ENCODE data around the gene INAFM2. TPM values are rescaled to one million over a fixed set of nuclear protein-coding genes. Genes with fewer than 3 reads are reported as not detected.

The INAFM2 gene
- total RNA-seq, 2 donors from 2014 or later: 10.8 to 11.0 TPM

DNA sequence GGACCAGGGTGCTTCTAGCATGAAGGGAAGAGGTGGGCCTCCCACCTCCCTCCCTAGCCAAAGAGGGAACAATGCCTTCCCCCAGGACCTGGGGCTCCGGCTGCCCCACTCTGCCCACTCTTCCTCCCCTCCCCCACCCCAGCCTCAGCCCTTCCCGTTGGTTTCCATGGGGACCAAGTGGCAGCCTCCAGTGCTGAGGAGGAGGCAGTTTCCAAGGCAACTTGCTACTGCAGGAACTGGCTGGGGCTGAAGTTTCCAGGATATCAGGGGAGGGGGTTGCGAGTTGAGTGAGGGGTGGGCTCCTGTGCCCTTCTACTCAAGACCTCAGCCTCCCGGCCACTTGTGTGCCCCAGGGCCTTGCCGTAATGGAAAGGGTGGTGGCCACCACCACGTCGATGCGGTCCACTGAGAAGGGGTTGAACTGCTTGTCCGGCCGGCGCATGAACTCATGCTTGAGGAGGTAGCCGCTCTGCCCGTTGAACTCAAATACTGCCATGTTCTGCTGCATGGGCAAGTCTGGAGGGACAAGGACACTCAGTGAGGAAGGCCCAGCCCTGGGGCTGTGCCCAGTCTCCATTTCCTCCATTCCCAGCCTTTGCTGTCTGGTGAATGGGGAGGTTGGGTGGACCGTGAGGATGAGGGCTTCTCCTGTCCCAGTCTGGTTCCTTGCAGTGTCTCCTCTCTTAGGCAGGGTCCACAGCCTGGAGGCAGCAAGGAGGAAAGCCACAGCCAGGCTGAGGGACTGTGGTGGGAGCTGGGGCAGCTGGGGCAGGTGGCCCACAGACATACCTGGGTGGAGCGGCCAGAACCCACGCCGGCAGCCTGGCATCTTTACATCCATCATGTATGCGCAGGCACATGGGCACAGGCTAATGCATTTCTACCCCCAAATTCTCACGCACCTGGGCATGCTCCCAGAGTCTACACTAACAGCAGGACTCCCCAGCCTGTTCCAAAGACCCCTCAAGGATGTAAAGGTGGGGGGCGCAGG is 29.3 kb upstream of the INAFM2 start:
- H3K9me3 Mint-ChIP-seq: no peaks in the 10 kb centered on the region
- peaks cover 20% of the 10 kb centered on the region for H3K36me3 Mint-ChIP-seq (ENCODE audit: low read depth)
- H3K4me3 Mint-ChIP-seq: no peak overlapping the region
- no peaks in the 10 kb centered on the region for H3K4me1 Mint-ChIP-seq
- no peak overlapping the region for H3K27ac Mint-ChIP-seq
- ATAC-seq (replicated peaks): no peak
- H3K27me3 Mint-ChIP-seq: no peaks in the 10 kb centered on the region

GRCh38 chr15:40295297-40295696 is 28.2 kb upstream of the INAFM2 start:
- no peak for ATAC-seq (replicated peaks)
- H3K27me3 Mint-ChIP-seq: no peaks in the 10 kb centered on the region
- no peaks in the 10 kb centered on the region for H3K9me3 Mint-ChIP-seq
- peaks cover 20% of the 10 kb centered on the region for H3K36me3 Mint-ChIP-seq (ENCODE audit: low read depth)
- H3K27ac Mint-ChIP-seq: no peak overlapping the region
- no peaks in the 10 kb centered on the region for H3K4me1 Mint-ChIP-seq
- no peak overlapping the region for H3K4me3 Mint-ChIP-seq

GRCh38 chr15:40295877-40296560 is 27.5 kb upstream of the INAFM2 start:
- H3K27me3 Mint-ChIP-seq: no peaks in the 10 kb centered on the region
- H3K9me3 Mint-ChIP-seq: no peaks in the 10 kb centered on the region
- no peak for ATAC-seq (replicated peaks)
- no peaks in the 10 kb centered on the region for H3K4me1 Mint-ChIP-seq
- H3K27ac Mint-ChIP-seq: peak overlapping the region; percentile 13
- H3K4me3 Mint-ChIP-seq: no peak overlapping the region
- peaks cover 24% of the 10 kb centered on the region for H3K36me3 Mint-ChIP-seq (ENCODE audit: low read depth)

GRCh38 chr15:40296561-40297230 is 26.8 kb upstream of the INAFM2 start:
- Mint-ChIP-seq H3K27me3 (no peaks in the 10 kb centered on the region), H3K36me3 (ENCODE audit: low read depth) (peaks cover 31% of the 10 kb centered on the region), H3K27ac (peak overlapping the region; percentile 13), H3K9me3 (no peaks in the 10 kb centered on the region), H3K4me3 (no peak overlapping the region), H3K4me1 (no peaks in the 10 kb centered on the region)
- no peak for ATAC-seq (replicated peaks)

DNA sequence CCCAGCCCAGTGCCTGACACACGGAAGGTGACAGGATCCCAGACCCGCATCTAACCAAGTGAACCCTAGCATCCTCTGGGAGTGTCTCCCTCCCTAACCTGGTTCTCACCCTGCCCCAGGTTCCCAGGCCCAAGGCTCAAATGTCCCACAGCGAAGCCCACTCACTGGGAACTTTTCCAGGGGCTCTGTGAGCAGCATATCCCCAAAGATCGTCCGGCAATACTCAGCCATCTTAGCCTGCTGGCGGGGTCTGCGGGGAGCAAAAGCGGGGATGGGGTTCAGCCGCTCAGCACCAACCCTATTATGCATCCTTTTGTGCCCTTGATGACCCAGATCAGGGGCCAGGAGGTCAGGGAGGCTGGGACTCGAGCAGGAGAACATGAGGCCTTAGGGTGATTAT is 26.1 kb upstream of the INAFM2 start:
- no peak for ATAC-seq (replicated peaks)
- Mint-ChIP-seq H3K9me3 (no peaks in the 10 kb centered on the region), H3K36me3 (ENCODE audit: low read depth) (peaks cover 38% of the 10 kb centered on the region), H3K4me3 (no peak overlapping the region), H3K27ac (peak overlapping the region; percentile 13), H3K27me3 (no peaks in the 10 kb centered on the region), H3K4me1 (no peaks in the 10 kb centered on the region)

DNA sequence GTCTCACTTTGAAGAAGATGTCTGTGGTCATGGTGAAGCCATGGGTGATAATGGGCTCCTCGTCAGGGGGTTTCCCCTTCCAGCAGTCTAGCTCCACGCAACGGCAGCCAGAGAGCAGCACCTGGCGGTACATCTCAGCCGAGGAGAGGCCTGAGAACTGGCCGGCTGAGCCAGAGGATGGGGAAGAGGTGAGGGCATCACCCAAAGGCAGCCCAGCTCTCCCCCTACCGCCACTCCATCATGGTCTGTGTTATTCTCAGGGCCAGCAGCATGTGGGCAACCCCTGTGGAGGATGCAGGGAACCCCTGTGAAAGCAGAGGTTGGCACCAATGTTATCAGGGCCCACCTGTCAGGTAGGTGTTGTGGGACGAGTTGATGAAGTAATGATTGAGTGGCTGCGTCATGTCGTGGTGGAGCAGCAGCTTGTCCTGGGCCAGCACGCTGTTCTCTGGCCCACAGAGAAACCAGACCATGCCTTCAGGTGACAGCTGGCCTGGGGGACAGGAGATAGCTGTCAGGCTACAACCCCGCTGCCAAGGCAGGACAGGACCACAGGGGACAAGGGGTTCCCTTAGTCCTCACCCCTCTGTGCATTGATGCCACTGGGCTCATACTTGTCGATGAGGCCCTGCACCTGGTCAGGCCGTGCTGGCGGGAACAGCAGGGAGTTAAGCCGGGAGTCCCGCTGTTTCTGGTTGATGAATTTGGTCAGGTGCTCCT is 25.1 kb upstream of the INAFM2 start:
- ATAC-seq (replicated peaks): no peak
- no peaks in the 10 kb centered on the region for H3K9me3 Mint-ChIP-seq
- H3K4me1 Mint-ChIP-seq: no peaks in the 10 kb centered on the region
- no peaks in the 10 kb centered on the region for H3K27me3 Mint-ChIP-seq
- no peak overlapping the region for H3K4me3 Mint-ChIP-seq
- H3K27ac Mint-ChIP-seq: no peak overlapping the region
- H3K36me3 Mint-ChIP-seq (ENCODE audit: low read depth): peaks cover 48% of the 10 kb centered on the region

DNA sequence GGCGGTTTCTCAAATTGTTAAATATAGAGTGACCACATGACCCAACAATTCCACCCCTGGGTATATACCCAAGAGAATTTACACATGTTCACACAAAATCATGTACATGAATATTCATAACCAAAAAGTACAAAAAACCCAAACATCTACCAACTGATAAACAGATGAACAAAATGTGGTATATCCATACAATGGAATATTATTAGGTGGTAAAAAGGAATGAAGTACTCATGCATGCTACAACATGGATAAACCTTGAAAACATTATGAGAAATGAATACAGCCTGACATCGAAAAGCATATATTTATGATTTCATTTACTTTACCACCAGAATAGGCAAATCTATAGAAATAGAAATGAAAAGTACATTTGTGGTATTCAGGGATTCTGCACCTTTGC is 23.1 kb upstream of the INAFM2 start:
- H3K4me1 Mint-ChIP-seq: peaks cover 11% of the 10 kb centered on the region
- H3K27me3 Mint-ChIP-seq: no peaks in the 10 kb centered on the region
- H3K9me3 Mint-ChIP-seq: no peaks in the 10 kb centered on the region
- no peak overlapping the region for H3K27ac Mint-ChIP-seq
- no peak overlapping the region for H3K4me3 Mint-ChIP-seq
- peaks cover 62% of the 10 kb centered on the region for H3K36me3 Mint-ChIP-seq (ENCODE audit: low read depth)
- ATAC-seq (replicated peaks): no peak

DNA sequence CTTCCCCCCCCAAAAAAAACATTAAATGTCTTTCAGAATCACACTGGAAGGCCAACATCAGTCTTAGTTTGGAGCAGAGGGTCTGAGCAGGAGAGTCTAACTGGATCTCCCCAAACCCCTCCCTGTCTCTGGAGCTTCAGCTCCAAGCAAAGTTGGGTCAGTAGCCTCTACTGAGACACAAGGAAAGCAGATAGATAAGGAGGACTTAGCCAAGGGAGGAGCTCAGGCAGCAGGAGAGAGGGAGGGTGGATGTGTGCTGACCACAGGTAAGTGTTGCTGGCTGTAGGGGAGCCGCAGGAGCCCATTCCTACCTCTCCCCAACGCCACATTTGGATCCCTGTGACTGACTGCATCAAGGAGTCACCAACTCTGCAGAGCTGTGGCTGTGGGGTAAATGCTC is 22.7 kb upstream of the INAFM2 start:
- Mint-ChIP-seq H3K4me3 (no peak overlapping the region), H3K27ac (no peak overlapping the region), H3K36me3 (ENCODE audit: low read depth) (peaks cover 62% of the 10 kb centered on the region), H3K27me3 (no peaks in the 10 kb centered on the region), H3K9me3 (no peaks in the 10 kb centered on the region), H3K4me1 (peaks cover 11% of the 10 kb centered on the region)
- no peak for ATAC-seq (replicated peaks)

DNA sequence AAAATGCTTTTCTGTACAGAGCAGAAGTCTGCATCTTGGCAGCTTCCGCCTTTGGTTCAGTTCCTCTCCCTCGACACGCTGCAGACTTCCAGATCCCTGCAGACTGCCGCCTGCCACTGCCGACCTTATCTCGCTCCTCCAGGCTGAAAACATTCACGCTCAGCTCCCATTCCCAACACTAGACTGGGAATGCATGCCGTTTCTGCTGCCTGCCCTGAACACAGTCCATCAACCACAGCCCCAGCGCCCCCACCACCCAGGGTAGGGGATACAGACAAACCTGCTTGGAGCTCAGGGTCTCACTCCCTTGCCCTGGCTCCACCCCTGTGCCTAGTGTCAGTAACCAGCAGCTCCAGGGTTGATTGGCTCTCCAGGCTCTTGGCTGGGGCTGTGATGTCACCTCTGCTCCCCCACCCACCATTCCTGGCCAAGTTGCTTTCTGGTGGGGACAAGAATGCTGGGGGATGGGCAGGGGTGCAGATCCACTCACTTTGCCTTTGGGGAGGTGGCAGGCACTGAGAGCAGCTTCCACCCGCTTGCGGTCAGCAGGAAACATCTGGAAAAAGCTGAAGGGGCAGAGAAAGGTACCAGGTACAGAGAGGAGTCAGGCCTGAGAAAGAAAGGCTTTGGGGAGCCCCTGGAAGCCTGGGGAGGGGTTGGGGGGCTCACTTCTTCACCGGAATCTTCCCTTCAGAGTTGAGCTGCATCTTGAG is 21.9 kb upstream of the INAFM2 start:
- Mint-ChIP-seq H3K36me3 (ENCODE audit: low read depth) (peaks cover 62% of the 10 kb centered on the region), H3K27ac (no peak overlapping the region), H3K4me3 (no peak overlapping the region), H3K9me3 (no peaks in the 10 kb centered on the region), H3K4me1 (peaks cover 16% of the 10 kb centered on the region), H3K27me3 (no peaks in the 10 kb centered on the region)
- no peak for ATAC-seq (replicated peaks)

DNA sequence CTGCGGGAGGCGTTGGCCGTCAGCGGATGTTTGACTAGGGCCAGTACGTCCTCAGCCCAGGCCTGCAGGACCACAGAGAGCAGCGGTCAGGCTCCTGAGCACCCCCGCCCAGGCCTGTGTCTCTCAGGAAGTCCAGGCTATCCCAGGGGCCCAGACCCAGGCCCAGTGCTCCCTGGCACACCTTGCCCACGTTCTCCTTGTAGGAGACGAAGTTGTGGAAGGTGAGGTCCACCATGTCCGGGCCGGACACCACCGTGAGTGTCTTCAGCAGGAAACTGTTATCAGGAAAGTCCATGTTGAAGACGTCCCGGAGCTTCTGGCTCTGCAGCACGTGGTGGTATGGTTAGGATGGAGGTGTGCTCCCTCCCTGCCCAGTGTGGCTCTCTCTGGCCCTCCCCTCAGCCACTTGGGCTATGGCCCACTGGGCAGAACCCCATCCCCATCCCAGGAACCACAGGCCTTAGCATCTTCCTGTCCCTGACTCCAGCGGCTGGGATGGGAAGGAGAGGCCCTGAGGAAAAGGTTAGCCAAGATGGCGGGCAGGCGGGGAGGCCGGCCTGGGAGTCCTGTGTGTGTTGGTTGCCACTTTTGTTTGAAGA is 21.1 kb upstream of the INAFM2 start:
- Mint-ChIP-seq H3K27ac (no peak overlapping the region), H3K27me3 (no peaks in the 10 kb centered on the region), H3K4me3 (no peak overlapping the region), H3K4me1 (peaks cover 18% of the 10 kb centered on the region), H3K36me3 (ENCODE audit: low read depth) (peaks cover 62% of the 10 kb centered on the region), H3K9me3 (no peaks in the 10 kb centered on the region)
- no peak for ATAC-seq (replicated peaks)

- Mint-ChIP-seq H3K36me3 (ENCODE audit: low read depth) (peaks cover 62% of the 10 kb centered on the region), H3K4me3 (no peak overlapping the region), H3K9me3 (no peaks in the 10 kb centered on the region), H3K27me3 (no peaks in the 10 kb centered on the region), H3K27ac (no peak overlapping the region), H3K4me1 (peaks cover 18% of the 10 kb centered on the region)
- ATAC-seq (replicated peaks): no peak
Observed at GRCh38 chr15:40302981-40303380, 20.5 kb upstream of the INAFM2 start.

DNA sequence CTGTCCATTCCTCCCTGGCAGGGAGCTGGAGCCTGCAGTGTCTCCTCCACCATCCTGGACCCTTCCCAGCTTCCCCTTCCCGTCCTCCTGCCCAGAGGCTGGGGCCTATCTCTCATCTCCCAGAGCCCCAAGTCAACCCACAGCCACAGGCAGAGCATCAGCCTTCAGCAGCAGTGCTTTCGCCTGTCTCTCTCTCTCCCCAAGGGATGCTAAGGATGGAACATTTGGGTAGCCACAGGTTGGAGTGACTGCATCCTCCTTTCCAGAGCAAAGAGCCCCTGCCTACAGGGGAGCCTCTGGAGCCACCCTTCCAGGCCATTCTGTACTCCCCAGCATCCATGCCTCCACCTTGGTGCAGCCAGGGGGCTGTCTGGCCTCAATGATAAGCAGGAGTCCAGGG is 19.9 kb upstream of the INAFM2 start:
- Mint-ChIP-seq H3K4me1 (peaks cover 18% of the 10 kb centered on the region), H3K27me3 (no peaks in the 10 kb centered on the region), H3K9me3 (no peaks in the 10 kb centered on the region), H3K4me3 (no peak overlapping the region), H3K27ac (peak overlapping the region; percentile 80), H3K36me3 (ENCODE audit: low read depth) (peaks cover 62% of the 10 kb centered on the region)
- ATAC-seq (replicated peaks): no peak

GRCh38 chr15:40305281-40305680 is 18.2 kb upstream of the INAFM2 start:
- H3K36me3 Mint-ChIP-seq (ENCODE audit: low read depth): peaks cover 45% of the 10 kb centered on the region
- no peak for ATAC-seq (replicated peaks)
- no peaks in the 10 kb centered on the region for H3K27me3 Mint-ChIP-seq
- peaks cover 18% of the 10 kb centered on the region for H3K4me1 Mint-ChIP-seq
- H3K9me3 Mint-ChIP-seq: no peaks in the 10 kb centered on the region
- H3K27ac Mint-ChIP-seq: no peak overlapping the region
- H3K4me3 Mint-ChIP-seq: peak overlapping the region; percentile 88
